HCT116 (cell line): Measurements from ENCODE around the gene RTL1. TPM values are rescaled to one million over a fixed set of nuclear protein-coding genes. Genes with fewer than 3 reads are reported as not detected.

Experiments
- ATAC-seq: fragments of 200-7000 bp; cut with Tn5 transposase; 2 replicates; pipeline ENCODE4 v1.9.1; 2020; ENCODE audit warnings: mild to moderate bottlenecking, moderate library complexity
- BruUV-seq: library from RNA; stranded (reverse); fragments of 400-500 nt; replicated peaks from 2 replicates; lab custom pipeline; 2021; lab: Mats Ljungman, UMichigan
- CTCF ChIA-PET: fragments of 300-600 bp; sonication (Branson Sonifier 250); formaldehyde crosslinking; loops from one replicate; lab custom pipeline; 2021; ENCODE audit warnings: antibody characterized with exemption; lab: Charles Lee
- POLR2A ChIA-PET: fragments of 300-600, 350-600 bp; sonication (Branson Sonifier 250); formaldehyde crosslinking; loops from one replicate; lab custom pipeline; 2021; ENCODE audit warnings: antibody characterized with exemption; lab: Charles Lee
- RAD21 ChIA-PET, 2 experiments: fragments of 300-600 bp; sonication (Branson Sonifier 250); formaldehyde crosslinking; loops; one replicate each; lab custom pipeline; 2023; ENCODE audit warnings: low total read pairs in 2 of 2; ENCODE audit not compliant: uncharacterized antibody in 2 of 2, unreplicated experiment in 2 of 2, low non-redundant PET in 1 of 2; lab: Charles Lee
- DNase-seq: peaks from one replicate; pipeline ENCODE4 v3.0.0-alpha.2; 2010; ENCODE audit warnings: low read depth, low spot score
- H2AFZ ChIP-seq: fragments of 200-600 bp; shearing (Covaris generic), sonication (generic); 2 replicates; pipeline ENCODE4 v1.6.1; 2017; ENCODE audit warnings: low read depth, mixed run types, mixed read lengths, antibody characterized with exemption, low read length; ENCODE audit not compliant: poor library complexity, severe bottlenecking
- H3K27ac ChIP-seq: 2 replicates; pipeline ENCODE4 v1.5.1; 2012; ENCODE audit warnings: low read depth, low read length
- H3K27me3 ChIP-seq: fragments of 200-600 bp; sonication (generic); 2 replicates; pipeline ENCODE4 v1.6.1; 2016; ENCODE audit warnings: mixed run types, low read length, mixed read lengths; ENCODE audit not compliant: insufficient read depth
- H3K36me3 ChIP-seq, 2 experiments: fragments of 200-500 bp in 1 of 2; fragments of 200-600 bp in 1 of 2; sonication (Bioruptor generic) in 1 of 2; sonication (generic) in 1 of 2; 2 replicates each; pipeline versions ENCODE4 v1.5.1 to v1.6.1; 2014 to 2016; ENCODE audit warnings: low read length in 2 of 2, inconsistent platforms in 1 of 2, mixed read lengths in 1 of 2, mixed run types in 1 of 2; ENCODE audit not compliant: insufficient read depth in 2 of 2, control insufficient read depth in 1 of 2
- H3K4me1 ChIP-seq, 2 experiments: fragments of 200-600 bp in 1 of 2; sonication (generic) in 1 of 2; 2 replicates each; pipeline versions ENCODE4 v1.5.1 to v1.6.1; 2012 to 2017; ENCODE audit warnings: low read length in 2 of 2, inconsistent platforms in 1 of 2, mild to moderate bottlenecking in 1 of 2, mixed read lengths in 1 of 2, mixed run types in 1 of 2, moderate library complexity in 1 of 2; ENCODE audit not compliant: insufficient read depth in 2 of 2, control insufficient read depth in 1 of 2
- H3K4me2 ChIP-seq: fragments of 200-600 bp; sonication (generic); 2 replicates; pipeline ENCODE4 v1.6.1; 2017; ENCODE audit warnings: mixed run types, low read length, mixed read lengths
- H3K4me3 ChIP-seq, 2 experiments: fragments of 200-600 bp in 1 of 2; sonication (generic) in 1 of 2; replicated peaks in 1 of 2; 2 replicates each; pipeline ENCODE4 v1.5.1; 2011 to 2016; ENCODE audit warnings: low read length in 2 of 2, control low read depth in 1 of 2, low read depth in 1 of 2, mild to moderate bottlenecking in 1 of 2, mixed read lengths in 1 of 2, mixed run types in 1 of 2
- H3K79me2 ChIP-seq: fragments of 200-600 bp; sonication (generic); 2 replicates; pipeline ENCODE4 v1.6.1; 2017; ENCODE audit warnings: mild to moderate bottlenecking, mixed run types, low read length, moderate library complexity, mixed read lengths; ENCODE audit not compliant: insufficient read depth
- H3K9ac ChIP-seq: fragments of 200-600 bp; sonication (generic); 2 replicates; pipeline ENCODE4 v1.6.1; 2016; ENCODE audit warnings: low read length, mixed read lengths
- H3K9me2 ChIP-seq: fragments of 200-600 bp; sonication (generic), shearing (Covaris generic); 2 replicates; pipeline ENCODE4 v1.6.1; 2017; ENCODE audit warnings: mixed run types, mild to moderate bottlenecking, moderate library complexity; ENCODE audit not compliant: insufficient read depth
- H3K9me3 ChIP-seq, 2 experiments: fragments of 200-500 bp in 1 of 2; fragments of 200-600 bp in 1 of 2; sonication (Bioruptor generic) in 1 of 2; sonication (generic) in 1 of 2; 2 replicates each; pipeline ENCODE4 v1.6.1; 2014 to 2017; ENCODE audit warnings: low read length in 2 of 2, mixed read lengths in 2 of 2, inconsistent platforms in 1 of 2, low read depth in 1 of 2, mild to moderate bottlenecking in 1 of 2, mixed run types in 1 of 2, moderate library complexity in 1 of 2; ENCODE audit not compliant: control insufficient read depth in 1 of 2, insufficient read depth in 1 of 2
- H4K20me1 ChIP-seq: fragments of 200-600 bp; sonication (generic), shearing (Covaris generic); 2 replicates; pipeline ENCODE4 v1.6.1; 2017; ENCODE audit warnings: mixed run types, mild to moderate bottlenecking, moderate library complexity; ENCODE audit not compliant: insufficient read depth
- CBX3 ChIP-seq: IDR thresholded peaks from 2 replicates; pipeline ENCODE4 v1.6.1; 2012; ENCODE audit warnings: low read depth
- CEBPB ChIP-seq: IDR thresholded peaks from 2 replicates; pipeline ENCODE4 v1.6.1; 2012; ENCODE audit warnings: low read depth
- EGR1 ChIP-seq: IDR thresholded peaks from 2 replicates; pipeline ENCODE4 v1.6.1; 2012; ENCODE audit warnings: low read depth
- ELF1 ChIP-seq: IDR thresholded peaks from 2 replicates; pipeline ENCODE4 v1.6.1; 2012; ENCODE audit warnings: low read depth, borderline replicate concordance
- JUND ChIP-seq: IDR thresholded peaks from 2 replicates; pipeline ENCODE4 v1.6.1; 2012
- POLR2A ChIP-seq: IDR thresholded peaks from 2 replicates; pipeline ENCODE4 v1.7.0; 2011; ENCODE audit warnings: borderline replicate concordance; ENCODE audit not compliant: insufficient read depth, insufficient read length; ENCODE audit errors: extremely low read depth
- RAD21 ChIP-seq: IDR thresholded peaks from 2 replicates; pipeline ENCODE4 v1.6.1; 2012; ENCODE audit warnings: low read depth, mild to moderate bottlenecking
- SIN3A ChIP-seq: IDR thresholded peaks from 2 replicates; pipeline ENCODE4 v1.6.1; 2012; ENCODE audit warnings: low read depth
- SP1 ChIP-seq: IDR thresholded peaks from 2 replicates; pipeline ENCODE4 v1.6.1; 2012; ENCODE audit warnings: low read depth
- SRF ChIP-seq: IDR thresholded peaks from 2 replicates; pipeline ENCODE4 v1.6.1; 2012; ENCODE audit warnings: low read depth
- YY1 ChIP-seq: IDR thresholded peaks from 2 replicates; pipeline ENCODE4 v1.6.1; 2011; ENCODE audit warnings: low read length, low read depth, moderate library complexity, mild to moderate bottlenecking; ENCODE audit not compliant: insufficient replicate concordance; ENCODE audit errors: extremely low read depth
- intact Hi-C: fragments of 100-400 bp; cut with micrococcal nuclease; formaldehyde crosslinking; loops from 2 replicates; pipeline ENCODE4 v1.10.0; 2022
- total RNA-seq: library from RNA; stranded (reverse); gene quantifications from one replicate; pipeline ENCODE4 v1.2.1, GENCODE V29; 2021; ENCODE audit not compliant: unreplicated experiment
- TF ChIP-seq, protein P1 (sequence below): IDR thresholded peaks from 2 replicates; pipeline ENCODE4 v1.6.1; 2012; ENCODE audit warnings: low read depth
- TF ChIP-seq, protein P2 (sequence below): IDR thresholded peaks from 2 replicates; pipeline ENCODE4 v1.6.1; 2011; ENCODE audit warnings: mild to moderate bottlenecking, low read length, moderate library complexity; ENCODE audit not compliant: insufficient replicate concordance; ENCODE audit errors: extremely low read depth
- TF ChIP-seq, protein P3 (sequence below), 3 experiments: fragments of 200-600 bp in 1 of 3; sonication (generic) in 1 of 3; IDR thresholded peaks in 2 of 3; conservative IDR thresholded peaks in 1 of 3; 2 replicates each; pipeline ENCODE4 v1.5.1; 2012 to 2017; ENCODE audit warnings: low read depth in 2 of 3, low read length in 2 of 3, antibody characterized with exemption in 1 of 3, borderline replicate concordance in 1 of 3, control low read depth in 1 of 3, mild to moderate bottlenecking in 1 of 3, mixed read lengths in 1 of 3, mixed run types in 1 of 3, moderate library complexity in 1 of 3; ENCODE audit not compliant: insufficient read depth in 1 of 3

Gene RTL1
- total RNA-seq, 1 experiment from 2014 or later = not detected

DNA sequence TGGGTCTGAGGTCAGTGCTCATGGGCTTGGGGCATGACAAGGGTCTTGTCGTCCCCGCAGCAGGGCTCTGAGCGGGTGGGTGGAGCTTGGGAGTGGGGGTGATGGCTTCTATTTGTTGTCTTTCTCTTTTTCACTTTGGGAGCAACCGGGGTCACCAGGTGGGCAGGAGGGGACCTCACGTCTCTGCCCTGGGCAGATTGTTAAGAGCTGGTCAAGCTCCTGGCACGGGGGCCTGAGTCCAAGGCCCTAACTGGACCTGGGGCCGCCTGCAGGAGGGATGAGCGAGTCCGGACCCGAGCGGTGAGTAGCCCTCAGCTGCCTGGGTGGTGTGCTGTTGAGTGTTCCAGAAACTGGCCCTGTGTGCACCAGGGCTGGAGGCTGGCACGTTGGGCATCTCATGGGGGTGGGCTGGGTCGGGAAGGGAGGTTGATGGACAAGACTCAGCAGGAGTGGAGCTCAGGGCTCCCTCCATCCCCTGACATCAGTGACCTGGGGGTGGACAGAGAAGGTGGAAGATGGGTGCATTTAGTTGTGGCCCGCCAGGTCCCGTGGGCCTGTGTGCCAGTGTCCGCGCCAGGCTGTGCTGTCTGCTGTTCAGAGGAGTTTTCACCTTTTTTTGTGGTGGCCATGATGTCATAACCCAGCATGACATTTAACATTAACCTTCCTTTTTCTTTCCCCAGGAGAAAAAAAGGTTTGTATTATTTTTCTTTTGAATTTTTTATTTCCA, 27.5 kb downstream of the RTL1 start:
- Histone ChIP-seq H3K9ac (no peak overlapping the region), H2AFZ (no peak overlapping the region), H3K4me2 (no peak overlapping the region), H3K36me3 (no peaks in the 10 kb centered on the region), H3K27me3 (no peaks in the 10 kb centered on the region), H4K20me1 (no peaks in the 10 kb centered on the region), H3K4me1 (peaks cover 0 to 19% of the 10 kb centered on the region in 2 experiments; a peak in 2 of 4 replicates), H3K79me2 (no peaks in the 10 kb centered on the region), H3K27ac (no peak overlapping the region), H3K9me2 (no peaks in the 10 kb centered on the region), H3K9me3 (no peaks in the 10 kb centered on the region), H3K4me3 (no peak overlapping the region)
- intact Hi-C loops = no loop called here
- DNase-seq (no peak), ATAC-seq (no peak)
- ChIA-PET CTCF (no interaction called here), POLR2A (no interaction called here), RAD21 (no interaction called here)
- no peak for TF ChIP-seq ELF1
- TF ChIP-seq YY1 = no peak
- no peak for TF ChIP-seq JUND
- no peak for TF ChIP-seq SIN3A
- TF ChIP-seq SRF = no peak
- TF ChIP-seq, protein P1, sequence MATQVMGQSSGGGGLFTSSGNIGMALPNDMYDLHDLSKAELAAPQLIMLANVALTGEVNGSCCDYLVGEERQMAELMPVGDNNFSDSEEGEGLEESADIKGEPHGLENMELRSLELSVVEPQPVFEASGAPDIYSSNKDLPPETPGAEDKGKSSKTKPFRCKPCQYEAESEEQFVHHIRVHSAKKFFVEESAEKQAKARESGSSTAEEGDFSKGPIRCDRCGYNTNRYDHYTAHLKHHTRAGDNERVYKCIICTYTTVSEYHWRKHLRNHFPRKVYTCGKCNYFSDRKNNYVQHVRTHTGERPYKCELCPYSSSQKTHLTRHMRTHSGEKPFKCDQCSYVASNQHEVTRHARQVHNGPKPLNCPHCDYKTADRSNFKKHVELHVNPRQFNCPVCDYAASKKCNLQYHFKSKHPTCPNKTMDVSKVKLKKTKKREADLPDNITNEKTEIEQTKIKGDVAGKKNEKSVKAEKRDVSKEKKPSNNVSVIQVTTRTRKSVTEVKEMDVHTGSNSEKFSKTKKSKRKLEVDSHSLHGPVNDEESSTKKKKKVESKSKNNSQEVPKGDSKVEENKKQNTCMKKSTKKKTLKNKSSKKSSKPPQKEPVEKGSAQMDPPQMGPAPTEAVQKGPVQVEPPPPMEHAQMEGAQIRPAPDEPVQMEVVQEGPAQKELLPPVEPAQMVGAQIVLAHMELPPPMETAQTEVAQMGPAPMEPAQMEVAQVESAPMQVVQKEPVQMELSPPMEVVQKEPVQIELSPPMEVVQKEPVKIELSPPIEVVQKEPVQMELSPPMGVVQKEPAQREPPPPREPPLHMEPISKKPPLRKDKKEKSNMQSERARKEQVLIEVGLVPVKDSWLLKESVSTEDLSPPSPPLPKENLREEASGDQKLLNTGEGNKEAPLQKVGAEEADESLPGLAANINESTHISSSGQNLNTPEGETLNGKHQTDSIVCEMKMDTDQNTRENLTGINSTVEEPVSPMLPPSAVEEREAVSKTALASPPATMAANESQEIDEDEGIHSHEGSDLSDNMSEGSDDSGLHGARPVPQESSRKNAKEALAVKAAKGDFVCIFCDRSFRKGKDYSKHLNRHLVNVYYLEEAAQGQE = no peak
- TF ChIP-seq POLR2A = no peak
- no peak for TF ChIP-seq EGR1
- no peak for TF ChIP-seq RAD21
- no peak for TF ChIP-seq SP1
- TF ChIP-seq, protein P2, sequence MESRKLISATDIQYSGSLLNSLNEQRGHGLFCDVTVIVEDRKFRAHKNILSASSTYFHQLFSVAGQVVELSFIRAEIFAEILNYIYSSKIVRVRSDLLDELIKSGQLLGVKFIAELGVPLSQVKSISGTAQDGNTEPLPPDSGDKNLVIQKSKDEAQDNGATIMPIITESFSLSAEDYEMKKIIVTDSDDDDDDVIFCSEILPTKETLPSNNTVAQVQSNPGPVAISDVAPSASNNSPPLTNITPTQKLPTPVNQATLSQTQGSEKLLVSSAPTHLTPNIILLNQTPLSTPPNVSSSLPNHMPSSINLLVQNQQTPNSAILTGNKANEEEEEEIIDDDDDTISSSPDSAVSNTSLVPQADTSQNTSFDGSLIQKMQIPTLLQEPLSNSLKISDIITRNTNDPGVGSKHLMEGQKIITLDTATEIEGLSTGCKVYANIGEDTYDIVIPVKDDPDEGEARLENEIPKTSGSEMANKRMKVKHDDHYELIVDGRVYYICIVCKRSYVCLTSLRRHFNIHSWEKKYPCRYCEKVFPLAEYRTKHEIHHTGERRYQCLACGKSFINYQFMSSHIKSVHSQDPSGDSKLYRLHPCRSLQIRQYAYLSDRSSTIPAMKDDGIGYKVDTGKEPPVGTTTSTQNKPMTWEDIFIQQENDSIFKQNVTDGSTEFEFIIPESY = no peak
- no peak for TF ChIP-seq CEBPB
- TF ChIP-seq, protein P3, sequence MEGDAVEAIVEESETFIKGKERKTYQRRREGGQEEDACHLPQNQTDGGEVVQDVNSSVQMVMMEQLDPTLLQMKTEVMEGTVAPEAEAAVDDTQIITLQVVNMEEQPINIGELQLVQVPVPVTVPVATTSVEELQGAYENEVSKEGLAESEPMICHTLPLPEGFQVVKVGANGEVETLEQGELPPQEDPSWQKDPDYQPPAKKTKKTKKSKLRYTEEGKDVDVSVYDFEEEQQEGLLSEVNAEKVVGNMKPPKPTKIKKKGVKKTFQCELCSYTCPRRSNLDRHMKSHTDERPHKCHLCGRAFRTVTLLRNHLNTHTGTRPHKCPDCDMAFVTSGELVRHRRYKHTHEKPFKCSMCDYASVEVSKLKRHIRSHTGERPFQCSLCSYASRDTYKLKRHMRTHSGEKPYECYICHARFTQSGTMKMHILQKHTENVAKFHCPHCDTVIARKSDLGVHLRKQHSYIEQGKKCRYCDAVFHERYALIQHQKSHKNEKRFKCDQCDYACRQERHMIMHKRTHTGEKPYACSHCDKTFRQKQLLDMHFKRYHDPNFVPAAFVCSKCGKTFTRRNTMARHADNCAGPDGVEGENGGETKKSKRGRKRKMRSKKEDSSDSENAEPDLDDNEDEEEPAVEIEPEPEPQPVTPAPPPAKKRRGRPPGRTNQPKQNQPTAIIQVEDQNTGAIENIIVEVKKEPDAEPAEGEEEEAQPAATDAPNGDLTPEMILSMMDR (IDR thresholded peaks at IDR 0.05 in 2 of 3, conservative IDR thresholded peaks at IDR 0.05 in 1 of 3; ENCODE audit: borderline replicate concordance in 1 of 3, insufficient read depth in 1 of 3, low read depth in 2 of 3, low read length in 2 of 3) = no peak
- TF ChIP-seq CBX3 = no peak
- BruUV-seq = no TSS peak
